HG03378 (cell line): Measurements from ENCODE around the gene SIRPB2.

Experiments
- ATAC-seq: cut with Tn5 transposase; IDR thresholded peaks from one replicate; pipeline ENCODE4 v1.9.1; 2021; ENCODE audit warnings: mild to moderate bottlenecking, moderate library complexity; ENCODE audit not compliant: unreplicated experiment

Gene SIRPB2

GRCh38 chr20:1443085-1443484 lies 48.1 kb downstream of the SIRPB2 start:
- ATAC-seq: no peak

DNA sequence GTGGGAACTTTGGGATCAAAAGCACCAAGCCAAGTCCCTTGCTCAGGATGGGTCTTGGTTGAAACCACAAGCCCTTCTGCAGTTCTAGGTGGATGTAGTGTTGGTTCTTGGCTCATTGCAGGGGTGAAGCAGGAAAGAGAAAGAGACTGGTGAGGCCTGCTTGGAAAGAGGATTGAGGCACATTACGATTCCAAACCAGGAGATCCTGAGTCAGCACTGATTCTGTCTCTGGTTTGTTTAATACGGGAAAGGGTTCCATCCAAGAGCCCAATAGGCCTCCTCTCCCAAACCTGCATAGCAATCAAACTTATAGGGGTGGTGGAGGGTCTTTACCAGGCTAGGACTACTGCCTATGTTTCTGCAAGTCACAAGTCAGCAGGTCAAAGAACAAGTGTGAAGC lies 48.9 kb downstream of the SIRPB2 start:
- no peak for ATAC-seq

GRCh38 chr20:1441133-1441532 lies 50.1 kb downstream of the SIRPB2 start:
- ATAC-seq: no peak

GRCh38 chr20:1440024-1440423 lies 51.2 kb downstream of the SIRPB2 start:
- ATAC-seq: no peak

DNA sequence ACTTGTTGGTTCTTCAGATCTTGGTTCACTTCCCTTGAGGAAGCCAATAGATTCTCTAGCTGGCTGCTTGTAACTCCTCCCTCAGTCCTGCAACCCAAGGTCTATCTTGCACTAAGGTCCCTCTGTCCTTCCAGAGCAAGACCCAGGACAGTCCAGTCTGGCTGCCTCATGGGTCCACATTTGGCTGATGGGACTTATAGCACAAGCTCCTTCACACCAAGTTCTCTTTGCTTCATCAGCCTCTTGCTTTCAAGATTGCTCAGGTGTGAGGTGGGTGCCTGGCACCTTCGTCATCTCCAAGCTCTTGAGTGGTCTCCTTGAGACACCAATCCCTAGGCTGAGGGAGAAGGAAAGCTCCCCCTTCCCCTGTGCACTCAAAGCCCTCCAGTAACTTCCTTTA lies 52.9 kb downstream of the SIRPB2 start:
- ATAC-seq: no peak

DNA sequence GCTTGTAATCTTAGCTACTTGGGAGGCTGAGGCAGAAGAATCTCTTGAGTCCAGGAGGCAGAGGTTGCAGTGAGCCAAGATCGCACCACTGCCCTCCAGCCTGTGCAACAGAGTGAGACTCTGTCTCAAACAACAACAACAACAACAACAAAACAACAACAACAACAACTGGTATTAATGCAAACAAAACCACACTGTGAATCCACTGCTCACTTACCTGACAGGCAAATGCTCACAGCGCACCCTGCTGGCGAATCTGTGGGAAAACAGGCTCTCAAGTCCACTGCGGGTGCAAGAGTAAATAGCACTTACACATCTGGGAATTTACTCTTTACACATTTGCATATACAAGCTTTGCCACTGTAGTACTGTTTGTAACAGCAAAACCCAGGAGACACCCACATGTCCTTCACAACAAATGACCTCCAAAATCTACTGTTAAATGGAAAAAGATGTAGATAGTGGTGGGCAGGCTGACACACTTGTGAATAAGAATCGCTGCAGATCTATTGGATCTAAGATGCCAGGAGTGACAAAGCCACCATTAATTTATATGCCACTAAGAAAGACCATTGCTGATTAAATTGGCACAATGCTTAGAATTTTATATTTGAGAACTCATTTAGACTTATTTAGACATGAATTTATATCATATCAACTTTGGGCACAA lies 53.9 kb downstream of the SIRPB2 start:
- ATAC-seq: no peak

- no peak for ATAC-seq
These were observed 55.0 kb downstream of the SIRPB2 start for GRCh38 chr20:1436263-1436662.

DNA sequence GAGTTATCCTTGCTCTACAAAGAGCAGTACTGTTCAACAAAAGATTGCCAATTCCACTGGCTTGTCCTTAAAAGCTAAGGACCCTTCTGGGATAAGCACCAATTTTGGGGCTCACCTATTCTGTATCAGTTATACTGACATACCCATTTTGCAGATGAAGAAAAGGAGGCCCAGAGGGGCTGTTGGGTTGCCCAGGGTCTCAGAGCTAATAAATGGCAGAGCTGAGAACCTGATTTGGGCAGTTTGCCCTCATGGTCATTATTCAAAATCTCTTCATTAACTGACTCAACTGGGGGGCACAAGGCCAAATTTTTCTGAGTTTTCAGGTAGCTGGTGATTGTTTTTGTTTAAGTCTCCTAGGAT lies 55.9 kb downstream of the SIRPB2 start:
- no peak for ATAC-seq

GRCh38 chr20:1434571-1435336 lies 56.5 kb downstream of the SIRPB2 start:
- peak; percentile 84 for ATAC-seq

DNA sequence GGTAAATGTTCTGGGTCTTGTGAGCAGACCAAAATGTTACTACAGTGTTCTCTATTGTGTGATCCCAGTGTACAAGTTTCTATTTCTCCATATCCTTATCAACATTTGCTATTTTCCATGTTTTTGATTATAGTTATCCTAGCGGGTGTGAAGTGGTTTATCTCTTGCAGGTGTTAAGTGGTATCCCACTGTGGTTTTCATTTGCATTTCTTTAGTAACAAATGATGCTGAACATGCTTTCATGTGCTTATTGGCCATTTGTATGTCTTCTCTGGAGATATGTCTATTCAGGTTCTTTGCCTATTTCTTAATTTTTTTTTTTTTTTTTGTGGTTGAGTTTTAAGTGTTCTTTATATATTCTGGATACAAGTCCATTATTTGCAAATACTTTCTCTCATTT lies 60.1 kb downstream of the SIRPB2 start:
- ATAC-seq: no peak

DNA sequence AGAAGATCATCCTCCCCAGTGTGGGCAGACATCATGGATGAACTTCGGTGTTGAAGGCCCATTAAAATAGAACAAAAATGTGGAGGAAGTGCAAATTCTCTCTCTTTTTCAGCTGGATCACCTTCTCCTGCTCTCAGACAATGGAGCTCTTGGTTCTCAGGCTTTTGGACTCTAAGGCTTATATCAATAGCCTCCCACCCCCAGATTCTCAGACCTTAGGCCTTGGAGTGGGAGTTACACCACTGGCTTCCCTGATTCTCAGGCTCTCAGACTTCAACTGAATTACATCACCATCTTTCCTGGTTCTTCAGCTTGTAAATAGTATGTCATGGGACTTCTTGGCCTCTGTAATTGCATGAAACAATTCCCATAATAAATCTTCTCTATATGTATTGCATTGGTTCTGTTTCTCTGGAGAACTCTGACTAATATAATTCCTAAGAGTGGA lies 61.2 kb downstream of the SIRPB2 start:
- ATAC-seq: no peak

- no peak for ATAC-seq
These were observed 62.0 kb downstream of the SIRPB2 start for GRCh38 chr20:1429143-1429728.

DNA sequence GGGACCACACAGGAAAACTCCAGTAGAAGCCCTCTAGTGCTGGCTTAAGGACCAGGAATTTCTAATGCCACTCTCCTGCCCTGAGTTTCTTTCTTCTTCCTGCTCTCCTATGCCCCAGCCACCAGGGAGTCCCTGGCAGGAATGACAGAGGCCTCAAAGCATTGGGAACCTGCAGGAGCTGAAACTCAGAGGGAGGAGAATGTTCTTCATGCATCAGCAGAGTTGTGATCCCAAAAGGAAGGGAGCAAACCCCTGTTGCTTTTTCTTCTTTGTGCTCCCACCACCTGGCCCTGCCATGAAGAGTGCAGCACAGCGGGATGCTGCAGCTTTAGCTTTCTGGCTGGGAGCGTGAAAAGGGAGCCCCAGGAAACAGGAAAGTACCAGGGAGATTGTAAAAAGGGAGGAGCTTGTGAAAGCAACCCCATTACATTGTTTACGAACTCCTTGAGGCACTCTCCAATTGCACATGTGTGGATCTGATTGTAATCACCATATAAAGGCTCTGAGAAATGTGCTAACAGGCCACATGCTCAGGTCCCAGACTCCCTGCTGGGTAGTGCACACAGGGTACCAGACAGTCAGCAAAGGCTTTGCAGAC lies 63.7 kb downstream of the SIRPB2 start:
- ATAC-seq: no peak

- no peak for ATAC-seq
These were observed 64.9 kb downstream of the SIRPB2 start for GRCh38 chr20:1426231-1426849.
